T-helper 2 cell (primary cell): ENCODE results near the gene TBX5.
"Not testable (repeated sequence)": the region's sequence is repeated elsewhere in the genome, so short reads cannot be mapped to it uniquely, and the experiment has no call there.

Source experiments
- DNase-seq, 5 experiments: peaks; one replicate each; pipeline versions ENCODE4 v3.0.0 to v3.0.0-alpha.2; 2012 to 2022

TBX5 gene

DNA sequence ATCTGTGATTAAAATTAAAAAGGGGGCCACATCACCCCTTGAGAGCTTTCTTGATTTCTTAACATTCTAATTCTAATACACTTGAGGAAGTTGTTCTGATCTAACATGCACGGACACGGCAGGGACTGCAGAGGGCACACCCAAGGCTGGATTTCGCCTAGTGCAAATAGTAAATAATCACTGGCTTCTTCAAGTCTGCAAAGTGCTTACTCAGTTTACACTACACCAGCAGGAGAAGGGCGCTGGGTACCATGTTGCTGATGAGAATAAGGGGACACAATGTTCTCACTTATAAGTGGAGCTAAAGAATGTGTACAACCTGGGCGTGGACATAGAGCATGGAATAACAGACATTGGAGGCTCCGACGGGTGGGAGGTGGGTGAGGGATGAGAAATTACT, 34.2 kb downstream of the TBX5 start:
- DNase-seq, result no peak

DNA sequence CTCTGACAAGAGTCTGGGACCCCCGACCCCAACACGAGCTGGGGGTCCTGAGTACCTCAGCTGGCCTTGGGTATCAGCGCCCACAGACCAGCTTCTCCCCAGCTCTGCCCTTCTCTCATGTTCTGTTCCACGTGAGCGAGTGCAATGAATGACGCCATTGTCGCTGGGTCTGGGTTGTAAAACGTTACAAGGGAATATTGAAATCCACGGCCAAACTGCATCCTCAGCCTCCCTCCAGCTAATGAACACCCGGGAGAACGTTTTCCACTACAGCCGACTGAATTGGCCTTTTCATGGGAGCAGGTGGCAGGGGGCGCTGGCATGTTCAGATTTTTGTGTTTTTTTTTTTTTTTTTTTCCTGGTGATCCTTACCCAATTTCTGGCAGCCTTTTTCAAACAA, 34.7 kb downstream of the TBX5 start:
- DNase-seq, result no peak

DNA sequence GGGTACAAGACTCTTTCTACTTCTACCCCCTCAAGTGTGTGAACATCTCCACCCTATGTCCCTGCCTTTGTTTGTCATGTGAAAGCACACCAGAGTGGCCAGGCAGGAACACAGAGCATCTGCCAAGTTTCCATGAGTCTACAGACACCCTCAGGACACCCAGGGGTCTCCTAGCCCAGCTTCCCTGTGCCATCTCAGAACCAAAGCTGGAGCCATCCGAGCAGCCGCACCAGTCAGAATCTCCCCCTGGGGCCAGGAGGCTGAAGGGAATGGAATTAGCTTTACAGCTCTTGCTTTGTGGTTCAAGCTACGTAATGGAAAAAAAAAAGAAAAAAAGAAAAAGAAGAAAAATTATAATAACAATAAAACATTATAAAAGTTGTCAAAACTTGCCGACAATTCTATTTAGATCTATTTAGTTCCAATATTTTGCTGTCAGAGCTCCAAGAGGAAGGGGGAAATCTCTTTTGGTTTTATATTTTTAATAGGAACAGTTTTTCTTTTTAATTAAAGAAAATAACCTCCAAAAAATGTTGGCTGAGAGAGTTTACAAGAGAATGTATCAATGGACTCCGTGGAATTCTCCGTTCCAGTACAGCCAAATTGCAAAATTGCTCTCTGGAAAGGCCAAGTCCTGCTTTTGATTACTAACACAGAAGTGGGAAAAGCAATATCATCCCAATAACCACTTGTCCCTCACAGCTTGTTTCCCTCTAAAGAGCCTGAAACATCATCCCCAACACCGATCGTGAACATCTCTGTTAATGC, 37.1 kb downstream of the TBX5 start:
- no peak for DNase-seq

DNA sequence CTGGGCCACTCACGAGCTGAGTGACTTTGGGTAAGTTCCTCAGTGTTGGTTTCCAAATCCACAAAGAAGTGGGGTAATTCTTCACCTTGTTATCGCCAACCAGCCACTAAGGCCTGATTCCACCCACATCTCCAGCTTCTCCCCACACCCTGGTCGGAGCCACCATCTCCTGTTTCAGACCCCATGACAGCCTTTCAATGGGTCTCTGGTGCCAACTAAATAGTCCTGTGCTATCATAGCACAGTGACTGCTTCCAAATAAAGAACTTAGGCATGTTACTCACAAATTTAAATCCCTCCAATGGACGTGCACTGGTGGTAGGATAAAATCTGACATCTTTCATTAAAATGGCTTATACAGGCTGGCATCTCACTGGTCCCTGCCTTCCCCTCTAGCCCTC, 44.0 kb downstream of the TBX5 start:
- no peak for DNase-seq

DNA sequence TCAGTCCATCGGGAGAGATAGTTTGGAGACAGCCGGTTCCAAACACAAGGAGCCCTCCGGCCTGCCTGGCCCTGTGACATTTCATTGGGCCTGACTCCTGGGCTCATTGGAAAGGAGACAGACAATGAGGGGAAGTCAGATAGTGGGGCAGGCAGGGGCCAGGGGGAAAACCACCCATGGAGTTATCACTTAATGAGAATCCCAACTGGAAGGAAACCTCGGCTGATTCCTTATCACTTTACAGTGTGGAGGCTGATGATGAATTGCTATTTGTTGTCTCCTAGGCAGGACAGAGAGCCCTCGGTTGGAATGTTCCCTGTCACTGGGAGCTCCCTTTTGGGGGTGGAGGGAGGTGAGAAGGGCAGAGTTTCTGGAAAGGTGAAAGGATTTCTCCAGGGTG, 44.4 kb downstream of the TBX5 start:
- no peak for DNase-seq

DNA sequence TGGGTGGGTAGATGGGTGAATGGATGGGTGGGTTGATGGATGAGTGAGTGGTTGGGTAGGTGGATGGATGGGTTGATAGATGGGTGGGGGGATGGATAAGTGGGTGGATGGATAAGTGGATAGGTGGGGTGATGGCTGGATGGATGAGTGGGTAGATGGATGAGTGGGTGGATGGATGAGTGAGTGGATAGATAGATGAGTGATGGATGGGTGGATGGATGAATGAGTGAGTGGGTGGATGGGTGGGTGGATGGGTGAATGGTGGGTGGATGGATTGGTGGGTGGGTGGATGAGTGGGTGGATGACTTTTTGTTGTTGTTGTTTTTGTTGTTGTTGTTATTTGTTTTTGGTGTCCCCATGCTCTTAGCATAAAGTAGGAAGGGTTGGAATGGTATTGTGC, 45.5 kb downstream of the TBX5 start:
- DNase-seq, result no peak

DNA sequence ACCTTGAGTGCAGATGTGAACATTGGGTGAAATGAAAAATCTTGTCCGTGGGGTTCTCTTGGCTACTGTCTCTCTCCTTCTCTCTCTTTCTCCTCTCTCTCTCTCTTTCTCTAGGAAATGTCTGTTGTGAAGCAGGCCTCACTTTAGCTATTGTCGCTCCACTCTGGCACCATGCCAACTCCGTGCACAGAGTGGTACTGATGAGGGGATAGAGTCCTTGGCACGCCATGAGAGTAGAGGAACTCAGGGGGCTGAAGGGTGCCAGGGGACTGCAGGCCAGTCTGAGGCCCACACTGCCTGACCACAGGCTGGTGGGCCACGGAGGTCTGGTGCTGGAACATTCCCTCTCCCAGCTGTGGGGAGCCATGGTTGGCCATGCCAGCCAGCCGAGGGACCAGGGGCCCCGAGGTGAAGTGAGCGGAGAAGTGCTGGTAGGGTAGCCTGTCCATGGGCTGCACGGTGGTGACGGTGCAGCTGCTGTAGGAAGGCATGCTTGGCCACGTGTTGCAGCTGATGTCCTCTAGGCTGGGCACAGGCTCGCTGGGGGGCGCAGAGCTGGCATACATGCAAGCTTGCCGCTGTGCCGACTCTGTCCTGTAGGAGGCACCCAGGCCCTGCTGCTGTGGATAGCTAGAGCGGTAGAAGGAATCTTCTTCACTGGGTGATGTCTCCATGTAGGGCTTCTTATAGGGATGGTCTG, 50.4 kb downstream of the TBX5 start:
- no peak for DNase-seq

DNA sequence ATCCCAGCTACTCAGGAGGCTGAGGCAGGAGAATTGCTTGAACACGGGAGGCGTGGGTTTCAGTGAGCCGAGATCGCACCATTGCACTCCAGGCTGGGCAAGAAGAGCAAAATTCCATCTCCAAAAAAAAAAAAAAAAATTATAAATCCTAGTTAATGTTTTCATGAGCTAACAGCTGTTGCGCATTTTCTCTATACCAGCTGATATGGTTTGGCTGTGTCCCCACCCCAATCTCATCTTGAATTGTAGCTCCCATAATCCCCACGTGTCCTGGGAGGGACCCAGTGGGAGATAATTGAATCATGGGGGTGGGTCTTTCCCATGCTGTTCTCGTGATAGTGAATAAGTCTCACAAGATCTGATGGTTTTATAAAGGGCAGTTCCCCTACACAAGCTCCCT, 56.7 kb downstream of the TBX5 start:
- DNase-seq, result not testable (repeated sequence)

DNA sequence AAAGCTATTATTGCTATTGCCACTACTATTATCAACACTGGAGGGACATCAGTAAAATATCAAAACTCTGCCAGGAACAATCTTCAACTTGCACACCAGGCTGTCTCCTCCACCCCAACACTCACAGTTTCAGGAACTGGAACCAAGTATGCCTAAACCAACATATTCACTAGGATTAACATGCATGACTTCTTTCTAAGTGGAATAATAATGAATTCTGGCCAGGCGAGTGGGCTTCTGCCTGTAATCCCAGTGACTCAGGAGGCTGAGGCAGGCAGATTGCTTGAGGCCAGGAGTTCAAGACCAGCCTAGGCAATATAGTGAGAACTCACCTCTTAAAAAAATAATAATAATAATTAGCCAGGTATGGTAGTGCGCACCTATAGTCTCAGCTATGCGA, 58.1 kb downstream of the TBX5 start:
- DNase-seq, result no peak

DNA sequence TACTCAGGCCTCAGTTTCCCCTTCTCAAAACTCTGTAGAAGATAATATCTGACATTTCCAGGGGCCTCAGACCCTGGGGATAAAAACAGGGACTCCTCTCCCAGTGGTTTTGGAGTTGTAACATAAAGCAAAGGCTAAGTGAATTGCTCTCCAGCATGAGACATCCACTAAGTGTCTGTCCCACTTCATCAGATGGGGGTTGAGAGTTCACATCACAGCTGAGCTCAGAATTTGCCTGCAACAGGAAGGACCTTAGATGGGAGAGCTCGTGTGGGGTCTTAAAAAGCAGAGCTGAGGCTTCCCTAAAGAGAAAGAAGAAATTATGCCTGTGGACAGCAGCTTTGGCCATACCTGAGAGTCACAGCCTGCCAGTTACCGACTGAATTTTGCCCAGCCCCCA, 61.1 kb downstream of the TBX5 start:
- DNase-seq, result no peak

DNA sequence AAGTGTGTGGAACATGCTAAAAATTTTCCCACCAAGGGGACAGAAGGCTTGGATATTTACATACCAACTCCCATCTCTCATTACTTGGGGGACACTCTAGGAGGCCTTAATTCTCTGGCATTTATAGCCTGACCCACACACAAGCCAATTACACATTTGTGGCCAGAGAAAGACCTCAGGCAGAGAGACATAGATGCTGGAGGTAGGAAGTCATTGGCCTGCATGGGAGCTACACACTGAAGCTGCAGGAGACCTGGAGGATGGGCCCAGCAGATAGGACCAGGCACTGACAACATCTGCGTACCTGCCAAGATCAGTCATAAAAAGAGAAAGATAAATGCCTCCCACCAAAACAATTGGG, 61.7 kb downstream of the TBX5 start:
- no peak for DNase-seq

DNA sequence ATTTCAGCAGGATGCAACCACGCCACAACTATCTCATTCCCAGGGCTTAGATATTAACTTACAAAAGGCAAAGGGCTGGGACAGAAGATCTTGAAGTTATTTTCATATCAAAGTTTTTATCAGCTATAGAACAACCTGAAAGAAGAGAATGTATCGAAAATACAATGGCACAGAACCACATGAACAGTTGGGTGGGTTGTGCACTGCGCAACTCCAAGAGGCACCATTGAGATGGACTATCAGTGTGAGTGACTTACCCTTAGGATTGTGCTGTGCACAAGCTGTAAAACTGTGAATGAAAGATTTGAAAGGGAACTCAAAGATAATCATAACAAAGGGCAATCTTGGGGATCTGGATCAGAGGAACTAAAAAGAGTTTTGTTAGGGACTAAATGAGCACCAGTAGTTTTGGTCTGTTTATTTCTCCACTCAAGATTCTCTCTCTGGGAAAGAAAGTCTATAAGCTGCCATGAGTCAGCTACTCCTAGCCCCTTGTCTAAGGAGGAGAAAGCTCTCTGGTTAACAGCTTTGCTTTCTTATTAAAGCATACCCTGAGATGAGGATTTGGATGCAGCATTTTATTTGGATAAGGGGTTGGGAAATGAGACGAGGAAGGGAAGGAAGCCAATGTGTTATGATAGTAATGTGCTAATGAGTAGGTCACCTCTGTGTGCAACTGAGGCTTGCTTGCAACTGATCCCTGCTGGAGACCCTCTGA, 62.2 kb downstream of the TBX5 start:
- DNase-seq, result no peak

DNA sequence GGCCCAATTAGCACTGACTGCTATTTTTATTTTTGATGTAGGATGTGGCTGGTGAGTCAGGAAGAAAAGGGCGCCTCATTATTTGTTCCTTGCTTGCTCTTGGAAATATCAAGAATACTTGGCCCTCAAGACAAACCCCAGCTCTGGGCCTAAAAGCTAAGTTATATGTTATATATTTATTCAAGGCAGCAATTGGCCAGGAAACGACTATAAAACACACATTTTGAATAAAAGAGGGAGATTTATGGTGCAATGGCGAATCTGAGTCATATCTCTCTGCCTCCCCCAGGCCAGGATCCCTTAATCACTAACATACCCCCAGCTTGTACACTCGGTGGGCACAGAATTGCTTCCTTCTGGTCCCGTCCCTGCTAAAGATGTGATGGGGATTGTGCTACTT, 63.3 kb downstream of the TBX5 start:
- no peak for DNase-seq

DNA sequence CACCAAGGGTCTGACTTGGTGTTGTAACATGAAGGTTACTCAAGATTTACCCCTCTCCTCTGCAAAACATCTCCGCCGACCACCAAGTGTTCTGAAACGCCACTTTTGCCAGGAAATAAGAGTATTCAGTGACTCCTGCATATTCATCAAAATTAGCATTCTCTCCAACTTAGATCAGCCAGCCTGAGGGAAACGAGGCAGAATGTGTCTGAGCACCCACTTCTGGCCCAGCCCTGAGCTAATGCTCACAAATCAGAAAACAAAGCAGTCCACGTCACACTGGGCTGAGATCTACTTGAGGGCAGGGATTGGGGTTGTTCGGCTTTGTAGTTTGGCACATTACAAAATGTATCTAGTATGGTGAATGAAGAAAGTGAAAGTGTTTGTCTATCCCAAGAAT, 64.3 kb downstream of the TBX5 start:
- no peak for DNase-seq

DNA sequence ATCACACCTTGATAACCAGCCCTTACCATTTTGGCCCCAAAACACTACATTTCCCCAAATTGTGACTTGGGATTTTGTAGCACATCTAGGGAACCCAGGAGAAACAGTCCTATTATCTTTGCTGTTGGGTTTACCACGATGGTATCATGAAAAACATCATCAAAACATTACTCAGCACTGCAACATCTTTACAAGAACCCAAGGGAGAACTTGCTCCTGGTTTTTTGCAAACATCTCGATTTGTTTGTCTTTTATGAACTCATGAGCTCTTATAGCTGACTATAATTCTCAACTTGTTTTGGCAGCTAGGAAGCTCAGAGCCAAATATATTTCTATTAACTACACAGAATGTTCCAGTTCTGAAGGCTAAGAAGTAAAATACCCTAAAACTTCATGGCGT, 65.7 kb downstream of the TBX5 start:
- no peak for DNase-seq

DNA sequence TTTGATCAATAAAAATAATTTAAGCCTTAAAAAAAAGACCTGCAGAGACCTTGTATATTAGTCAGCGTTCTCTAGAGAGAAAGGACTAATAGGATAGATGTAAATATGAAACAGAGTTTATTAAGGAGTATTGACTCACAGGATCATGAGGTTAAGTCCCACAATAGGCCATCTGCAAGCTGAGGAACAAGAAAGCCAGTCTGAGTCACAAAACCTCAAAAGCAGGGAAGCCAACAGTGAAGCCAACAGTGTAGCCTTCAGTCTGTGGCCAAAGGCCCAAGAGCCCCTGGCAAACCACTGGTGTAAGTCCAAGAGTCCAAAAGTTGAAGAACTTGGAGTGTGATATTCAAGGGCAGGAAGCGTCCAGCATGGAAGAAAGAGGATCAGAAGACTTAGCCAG, 66.3 kb downstream of the TBX5 start:
- no peak for DNase-seq

DNA sequence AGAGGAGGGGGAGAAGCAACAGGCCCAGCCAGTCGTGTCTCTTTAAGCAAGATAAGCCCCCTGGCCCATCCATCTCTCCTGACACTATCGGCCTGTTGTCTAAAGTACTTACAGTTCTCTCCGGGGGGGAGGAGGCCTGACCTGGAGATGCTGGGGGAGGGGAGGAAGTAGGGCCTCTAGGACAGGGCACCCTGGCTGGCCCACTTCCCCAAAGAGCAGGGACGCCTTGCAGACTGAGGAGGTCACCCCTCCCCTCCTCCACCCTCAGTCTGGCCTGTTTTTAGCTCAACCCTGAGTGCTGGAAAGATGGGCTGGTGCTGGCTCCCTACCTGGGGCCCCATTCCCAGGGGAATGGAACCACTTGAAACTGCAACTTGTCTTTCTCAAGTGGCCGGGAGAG, 70.3 kb downstream of the TBX5 start:
- no peak for DNase-seq

DNA sequence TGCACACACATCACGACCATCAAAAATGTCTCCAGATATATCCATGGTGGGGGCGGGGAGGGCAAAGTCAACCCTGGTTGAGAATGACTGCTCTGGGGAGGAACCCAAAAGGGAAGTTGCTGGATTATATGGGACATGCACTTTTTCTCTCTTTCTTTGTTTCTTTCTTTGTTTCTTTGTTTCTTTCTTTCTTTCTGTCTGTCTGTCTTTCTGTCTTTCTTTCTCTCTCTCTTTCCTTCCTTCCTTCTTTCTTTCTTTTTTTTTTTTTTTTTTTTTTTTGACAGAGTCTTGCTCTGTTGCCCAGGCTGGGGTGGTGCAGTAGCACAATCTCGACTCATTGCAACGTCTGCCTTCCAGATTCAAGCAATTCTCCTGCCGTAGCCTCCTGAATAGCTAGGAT, 71.5 kb downstream of the TBX5 start:
- DNase-seq, result no peak

DNA sequence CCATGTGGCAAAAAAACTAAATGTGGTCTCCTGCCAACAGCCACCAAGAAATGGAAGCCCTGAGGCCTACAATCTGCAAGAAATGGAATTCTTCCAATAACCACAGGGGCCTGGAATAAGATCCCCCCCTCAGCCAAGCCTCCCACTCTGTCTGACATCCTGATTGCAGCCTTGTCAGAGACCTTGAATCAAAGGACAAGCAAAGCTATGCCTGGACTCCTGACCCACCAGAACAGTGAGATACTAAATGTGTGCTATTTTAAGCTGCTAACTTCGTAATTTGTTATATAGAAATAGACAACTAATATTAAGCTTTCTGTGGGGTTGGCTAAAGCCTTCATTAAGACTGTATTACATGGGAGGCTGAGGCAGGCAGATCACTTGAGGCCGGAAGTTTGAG, 77.7 kb downstream of the TBX5 start:
- no peak for DNase-seq

DNA sequence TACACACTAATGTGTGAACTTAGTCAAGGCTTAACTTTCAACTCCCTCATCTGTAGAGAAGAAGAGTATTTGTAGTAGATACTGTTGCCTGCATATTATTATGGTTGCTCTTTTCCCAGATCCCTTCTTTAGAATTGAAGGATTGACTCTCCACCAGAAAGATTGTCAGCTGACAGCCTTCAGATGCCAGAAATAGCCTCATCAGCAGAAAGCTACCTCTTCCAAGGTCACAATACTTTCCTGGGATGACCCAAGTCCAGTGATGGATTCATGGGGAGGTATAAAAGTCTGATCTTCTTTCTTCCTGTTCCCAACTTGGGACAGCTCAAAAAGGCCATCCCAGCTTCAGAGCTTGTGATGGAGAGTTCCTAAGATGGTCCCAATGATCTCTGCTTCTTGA, 78.2 kb downstream of the TBX5 start:
- DNase-seq, result no peak

DNA sequence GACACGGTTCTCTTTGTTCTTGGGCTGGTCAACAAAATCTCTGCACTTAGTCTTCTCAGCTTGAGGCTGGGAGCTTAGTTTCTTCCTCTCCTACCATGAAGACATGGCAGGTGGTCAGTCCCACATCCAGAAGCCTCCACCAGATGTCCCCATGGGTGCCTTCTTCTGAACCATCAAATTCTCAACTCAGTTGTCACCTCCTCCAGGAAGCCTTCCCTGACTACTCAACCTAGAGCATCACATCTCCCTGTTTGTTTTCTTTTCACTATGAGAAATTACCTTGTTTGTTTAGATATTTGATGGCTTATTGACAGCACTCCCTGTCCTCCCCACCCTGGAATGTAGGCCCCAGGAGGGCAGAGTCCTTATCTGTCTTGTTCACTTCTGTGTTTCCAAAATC, 84.4 kb downstream of the TBX5 start:
- DNase-seq, result no peak

DNA sequence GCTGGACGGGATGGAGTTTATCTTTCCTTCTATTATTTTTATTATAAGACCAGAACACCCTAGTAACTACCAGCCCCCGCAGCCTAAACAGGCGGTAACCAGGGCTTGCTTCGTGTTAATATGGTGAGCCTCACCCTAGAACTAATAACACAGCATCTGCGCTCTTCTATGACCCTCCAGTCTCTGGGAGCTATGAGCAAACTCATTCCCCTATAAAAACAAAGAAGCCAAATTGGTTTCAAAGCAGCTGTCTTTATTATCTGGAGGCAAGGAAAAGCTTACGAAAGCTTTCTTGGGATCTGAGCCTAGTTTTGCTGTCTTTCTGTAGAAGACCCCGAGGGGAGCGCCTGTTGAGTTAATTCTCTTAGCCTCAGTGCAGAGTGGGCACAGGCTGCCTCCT, 85.0 kb downstream of the TBX5 start:
- DNase-seq, result no peak

DNA sequence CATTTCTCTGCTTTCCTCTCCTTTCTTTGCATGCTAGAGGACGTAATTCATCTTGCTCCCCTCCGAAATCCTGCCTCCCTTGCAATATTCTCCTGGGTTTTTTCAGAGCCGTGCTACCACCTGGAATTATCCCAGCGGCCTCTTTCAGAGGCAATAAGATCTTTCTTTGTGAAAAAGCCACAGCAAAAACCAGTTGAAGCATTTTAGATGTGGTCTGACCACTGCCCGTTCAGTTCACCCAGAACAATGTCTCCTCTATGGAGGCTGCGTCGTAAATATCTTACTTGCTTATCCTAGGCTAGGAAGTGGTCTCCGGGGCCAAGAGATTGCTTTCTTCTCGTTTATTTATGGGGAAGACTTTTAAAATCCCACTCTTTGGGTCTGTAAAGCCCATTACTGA, 85.8 kb downstream of the TBX5 start:
- DNase-seq, result no peak

DNA sequence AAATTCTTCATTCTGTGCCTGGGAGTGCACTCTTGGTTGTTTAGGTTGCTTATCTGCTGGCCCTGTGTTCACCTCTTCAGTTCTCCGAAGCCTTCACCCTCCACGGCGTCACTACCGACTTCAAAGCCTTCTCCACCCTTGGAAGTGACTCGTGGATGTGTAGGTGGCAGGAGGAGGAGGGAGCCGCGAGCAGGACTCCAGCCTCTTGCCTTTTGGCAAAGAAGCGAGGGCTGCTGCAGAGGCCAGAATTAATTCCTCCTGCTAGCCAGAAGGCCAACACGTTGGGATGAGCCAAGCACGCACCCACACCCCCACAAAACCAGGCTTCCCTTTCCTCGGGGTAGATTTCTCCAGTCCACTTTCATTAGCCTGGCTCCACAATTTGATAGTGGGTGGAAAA, 86.5 kb downstream of the TBX5 start:
- no peak for DNase-seq
